Suprapubic skin (tissue), 4 donors: ENCODE measurements around the gene MOGAT3. TPM values are rescaled to one million over a fixed set of nuclear protein-coding genes. Genes with fewer than 3 reads are reported as not detected.
"Not testable (repeated sequence)": the region's sequence is repeated elsewhere in the genome, so short reads cannot be mapped to it uniquely, and the experiment has no call there.

Experiments
- DNase-seq, 2 donors: peaks; one replicate each; pipeline ENCODE4 v3.0.0-alpha.2; 2019; ENCODE audit warnings: low spot score in 2 of 2
- H3K27ac ChIP-seq: fragments of 200-600 bp; sonication (generic); one replicate; pipeline ENCODE4 v1.5.1; 2019
- H3K27me3 ChIP-seq: fragments of 200-600 bp; sonication (generic); one replicate; pipeline ENCODE4 v1.5.1; 2019
- H3K36me3 ChIP-seq: fragments of 200-600 bp; sonication (generic); one replicate; pipeline ENCODE4 v1.5.1; 2019
- H3K4me1 ChIP-seq: fragments of 200-600 bp; sonication (generic); one replicate; pipeline ENCODE4 v1.5.1; 2019
- H3K4me3 ChIP-seq: fragments of 200-600 bp; sonication (generic); one replicate; pipeline ENCODE4 v1.5.1; 2019; ENCODE audit warnings: mild to moderate bottlenecking
- H3K9me3 ChIP-seq: fragments of 200-600 bp; sonication (generic); one replicate; pipeline ENCODE4 v1.5.1; 2019
- CTCF ChIP-seq, 2 donors: fragments of 200-600 bp in 1 of 2; fragments of 450-650 bp in 1 of 2; sonication (generic) in 1 of 2; IDR thresholded peaks; one replicate each; pipeline ENCODE4 v1.5.1; 2016 to 2019; ENCODE audit warnings: antibody characterized with exemption in 2 of 2, mild to moderate bottlenecking in 1 of 2, moderate library complexity in 1 of 2
- EP300 ChIP-seq: sonication (generic); formaldehyde crosslinking; IDR thresholded peaks from one replicate; pipeline ENCODE4 v1.6.1; 2017; ENCODE audit warnings: antibody characterized with exemption
- POLR2A ChIP-seq, 2 donors: fragments of 450-650 bp; IDR thresholded peaks; one replicate each; pipeline ENCODE4 v1.6.1; 2017; ENCODE audit warnings: antibody characterized with exemption in 2 of 2, mild to moderate bottlenecking in 2 of 2, moderate library complexity in 2 of 2
- POLR2AphosphoS5 ChIP-seq, 3 donors: sonication (generic); formaldehyde crosslinking; IDR thresholded peaks; one replicate each; pipeline ENCODE4 v1.6.1; 2017; ENCODE audit warnings: antibody characterized with exemption in 3 of 3
- WGBS: methylation state at CpG from one replicate; pipeline ENCODE4 v1.1.5; 2018; 5-methylcytosine and 5-hydroxymethylcytosine counted together
- total RNA-seq, 4 donors: library from RNA; depleted of rRNA; stranded (reverse); fragments of >200 nt; gene quantifications; one replicate each; pipeline ENCODE4 v1.1.0, GENCODE V29; 2016

The MOGAT3 gene
- total RNA-seq, 4 donors from 2014 or later = not detected

- WGBS = 86% methylated on average over 11 of the region's 17 CpGs
- peaks cover 59% of the 10 kb centered on the region for H3K36me3 ChIP-seq
- TF ChIP-seq POLR2A (IDR thresholded peaks at IDR 0.05) (no peak), CTCF (IDR thresholded peaks at IDR 0.05) (no peak), EP300 (no peak), POLR2AphosphoS5 (IDR thresholded peaks at IDR 0.05) (no peak)
- no peak for DNase-seq
- H3K4me3 ChIP-seq = no peak overlapping the region
- H3K27me3 ChIP-seq = peaks cover 9% of the 10 kb centered on the region
- H3K4me1 ChIP-seq = no peaks in the 10 kb centered on the region
- no peak overlapping the region for H3K27ac ChIP-seq
- H3K9me3 ChIP-seq = no peaks in the 10 kb centered on the region
Observed at GRCh38 chr7:101207459-101207858, 6.6 kb upstream of the MOGAT3 start.

- peaks cover 7% of the 10 kb centered on the region for H3K4me1 ChIP-seq
Observed at GRCh38 chr7:101206665-101207042, 5.8 kb upstream of the MOGAT3 start.

GRCh38 chr7:101205901-101206664, 5.2 kb upstream of the MOGAT3 start:
- Histone ChIP-seq H3K4me1 (peaks cover 9% of the 10 kb centered on the region), H3K27me3 (peaks cover 22% of the 10 kb centered on the region), H3K9me3 (no peaks in the 10 kb centered on the region), H3K36me3 (peaks cover 45% of the 10 kb centered on the region), H3K27ac (no peak overlapping the region), H3K4me3 (no peak overlapping the region)
- TF ChIP-seq CTCF (IDR thresholded peaks at IDR 0.05) (no peak), EP300 (no peak), POLR2A (IDR thresholded peaks at IDR 0.05) (no peak), POLR2AphosphoS5 (IDR thresholded peaks at IDR 0.05) (no peak)
- WGBS = 81% methylated on average over 29 of the region's 32 CpGs
- DNase-seq = no peak

More at GRCh38 chr7:101206665-101207042, 5.8 kb upstream of the MOGAT3 start:
- Histone ChIP-seq H3K36me3 (peaks cover 51% of the 10 kb centered on the region), H3K4me3 (no peak overlapping the region), H3K9me3 (no peaks in the 10 kb centered on the region), H3K27ac (no peak overlapping the region), H3K27me3 (peaks cover 17% of the 10 kb centered on the region)
- no peak for DNase-seq
- no peak for TF ChIP-seq CTCF (IDR thresholded peaks at IDR 0.05)
- TF ChIP-seq POLR2A (IDR thresholded peaks at IDR 0.05) = no peak
- no peak for TF ChIP-seq EP300
- TF ChIP-seq POLR2AphosphoS5 (IDR thresholded peaks at IDR 0.05) = no peak
- 90% methylated on average over 19 of the region's 19 CpGs for WGBS

GRCh38 chr7:101203740-101204738, 3.2 kb upstream of the MOGAT3 start:
- H3K9me3 ChIP-seq, H3K27ac ChIP-seq, H3K4me3 ChIP-seq, DNase-seq, H3K4me1 ChIP-seq: not testable (repeated sequence)
- Histone ChIP-seq H3K36me3 (peaks cover 27% of the 10 kb centered on the region), H3K27me3 (peaks cover 39% of the 10 kb centered on the region)
- WGBS = 67% methylated on average over 19 of the region's 22 CpGs

- H3K27ac ChIP-seq = no peak overlapping the region
- no peak overlapping the region for H3K4me3 ChIP-seq
- 85% methylated on average over 5 of the region's 5 CpGs for WGBS
- H3K36me3 ChIP-seq = peaks cover 12% of the 10 kb centered on the region
- H3K4me1 ChIP-seq = peaks cover 9% of the 10 kb centered on the region
- H3K9me3 ChIP-seq = no peaks in the 10 kb centered on the region
- TF ChIP-seq EP300 (no peak), POLR2AphosphoS5 (IDR thresholded peaks at IDR 0.05) (no peak), POLR2A (IDR thresholded peaks at IDR 0.05) (no peak), CTCF (IDR thresholded peaks at IDR 0.05) (no peak)
- DNase-seq = no peak
- H3K27me3 ChIP-seq = peaks cover 51% of the 10 kb centered on the region
Observed at GRCh38 chr7:101202603-101202918, 1.7 kb upstream of the MOGAT3 start.
